M059J (cell line): ENCODE data around the gene GAPVD1. TPM values are rescaled to one million over a fixed set of nuclear protein-coding genes. Genes with fewer than 3 reads are reported as not detected.

Experiments used
- DNase-seq: peaks from one replicate; pipeline ENCODE4 v3.0.0-alpha.2; 2012; ENCODE audit warnings: low read depth
- total RNA-seq: library from RNA; depleted of rRNA; stranded (reverse); fragments of >200 nt; shearing (Covaris generic); gene quantifications from 2 replicates; pipeline ENCODE4 v1.2.3, GENCODE V29; 2014; rRNA removed

Gene GAPVD1
- total RNA-seq, 1 experiment from 2014 or later = 46.2 TPM

- DNase-seq = no peak
Observed at GRCh38 chr9:125404733-125405132, 143.1 kb downstream of the GAPVD1 start.

- DNase-seq = peak; percentile 40
Observed at GRCh38 chr9:125405938-125406809, 144.5 kb downstream of the GAPVD1 start.

GRCh38 chr9:125406810-125407087, 145.1 kb downstream of the GAPVD1 start:
- no peak for DNase-seq

GRCh38 chr9:125407432-125407973, 145.9 kb downstream of the GAPVD1 start:
- no peak for DNase-seq

GRCh38 chr9:125407974-125408900, 146.6 kb downstream of the GAPVD1 start:
- DNase-seq = peak; percentile 75

- peak; percentile 34 for DNase-seq
Observed at GRCh38 chr9:125409217-125409636, 147.6 kb downstream of the GAPVD1 start.

GRCh38 chr9:125409637-125410521, 148.3 kb downstream of the GAPVD1 start:
- DNase-seq = peak; percentile 57

GRCh38 chr9:125410522-125410894, 148.9 kb downstream of the GAPVD1 start:
- DNase-seq = no peak

- no peak for DNase-seq
Observed at GRCh38 chr9:125411171-125411756, 149.6 kb downstream of the GAPVD1 start.

- DNase-seq = no peak
Observed at GRCh38 chr9:125412166-125412565, 150.5 kb downstream of the GAPVD1 start.

GRCh38 chr9:125413579-125413978, 152.0 kb downstream of the GAPVD1 start:
- DNase-seq = no peak

- no peak for DNase-seq
Observed at GRCh38 chr9:125415583-125416460, 154.2 kb downstream of the GAPVD1 start.

- DNase-seq = no peak
Observed at GRCh38 chr9:125416517-125416916, 154.9 kb downstream of the GAPVD1 start.

Other genes with a start within 250 kb of the GAPVD1 start
- gene SCAI, start 118.3 kb upstream of the GAPVD1 start, total RNA-seq = 1.1 and 3.0 TPM in 2 replicates
- gene PPP6C, start 72.0 kb upstream of the GAPVD1 start, total RNA-seq = 63.9 and 67.0 TPM in 2 replicates
- gene RABEPK, start 61.3 kb upstream of the GAPVD1 start, total RNA-seq = 25.1 and 36.6 TPM in 2 replicates
- gene HSPA5, start 20.5 kb upstream of the GAPVD1 start, total RNA-seq = 93.9 and 156 TPM in 2 replicates